Measurements from ENCODE around the gene NAALADL1.

DNA sequence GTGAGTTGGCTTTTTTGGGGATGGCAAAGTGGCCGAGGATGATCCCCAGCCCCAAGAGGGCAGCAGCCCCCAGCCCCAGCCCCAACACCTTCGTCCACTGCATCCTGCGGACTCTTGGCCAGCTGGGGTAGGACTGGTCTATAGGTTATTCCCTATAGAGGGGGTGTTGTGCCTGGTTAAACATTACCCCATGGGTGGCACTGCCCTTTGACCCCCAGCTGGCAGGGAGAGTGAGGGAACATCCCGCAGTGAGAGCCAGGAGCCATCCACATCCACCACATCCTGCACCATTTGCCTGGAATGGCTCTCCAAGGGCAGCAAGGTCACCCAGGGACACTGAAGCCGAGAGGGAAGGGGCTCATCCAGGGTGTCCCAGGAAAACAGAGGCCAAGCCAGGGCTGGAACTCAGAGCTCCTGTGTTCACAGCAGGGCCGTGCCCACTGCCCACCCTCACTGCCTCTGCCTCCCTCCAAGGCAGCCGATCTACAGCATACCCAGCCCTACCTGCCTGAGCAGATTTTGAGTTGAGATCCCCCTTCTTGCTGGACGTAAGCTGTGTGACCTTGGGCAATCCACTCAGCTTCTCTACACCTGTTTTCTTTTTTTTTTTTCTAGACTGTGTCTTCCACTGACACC, at the start of gene NAALADL1:
- TF ChIP-seq RARB (CRISPR knock-in tag; IDR thresholded peaks at IDR 0.05) (no peak), OSR1 (CRISPR knock-in tag; IDR thresholded peaks at IDR 0.05) (no peak), ZNF70 (CRISPR knock-in tag; IDR thresholded peaks at IDR 0.05) (no peak), BACH2 (CRISPR knock-in tag; IDR thresholded peaks at IDR 0.05; ENCODE audit: borderline replicate concordance) (no peak), ZFP3 (CRISPR knock-in tag; IDR thresholded peaks at IDR 0.05) (no peak), ESRRG (CRISPR knock-in tag; IDR thresholded peaks at IDR 0.05) (no peak), ZNF565 (CRISPR knock-in tag; conservative IDR thresholded peaks at IDR 0.05; ENCODE audit: low read depth) (no peak), POU6F1 (CRISPR knock-in tag; IDR thresholded peaks at IDR 0.05; ENCODE audit: borderline replicate concordance, low read depth) (no peak), ZFP30 (CRISPR knock-in tag; IDR thresholded peaks at IDR 0.05) (no peak), PATZ1 (CRISPR knock-in tag; IDR thresholded peaks at IDR 0.05; ENCODE audit: borderline replicate concordance) (no peak)
- TF ChIP-seq, protein P1, sequence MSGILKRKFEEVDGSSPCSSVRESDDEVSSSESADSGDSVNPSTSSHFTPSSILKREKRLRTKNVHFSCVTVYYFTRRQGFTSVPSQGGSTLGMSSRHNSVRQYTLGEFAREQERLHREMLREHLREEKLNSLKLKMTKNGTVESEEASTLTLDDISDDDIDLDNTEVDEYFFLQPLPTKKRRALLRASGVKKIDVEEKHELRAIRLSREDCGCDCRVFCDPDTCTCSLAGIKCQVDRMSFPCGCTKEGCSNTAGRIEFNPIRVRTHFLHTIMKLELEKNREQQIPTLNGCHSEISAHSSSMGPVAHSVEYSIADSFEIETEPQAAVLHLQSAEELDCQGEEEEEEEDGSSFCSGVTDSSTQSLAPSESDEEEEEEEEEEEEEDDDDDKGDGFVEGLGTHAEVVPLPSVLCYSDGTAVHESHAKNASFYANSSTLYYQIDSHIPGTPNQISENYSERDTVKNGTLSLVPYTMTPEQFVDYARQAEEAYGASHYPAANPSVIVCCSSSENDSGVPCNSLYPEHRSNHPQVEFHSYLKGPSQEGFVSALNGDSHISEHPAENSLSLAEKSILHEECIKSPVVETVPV (CRISPR knock-in tag; IDR thresholded peaks at IDR 0.05), result no peak
- TF ChIP-seq, protein P2, sequence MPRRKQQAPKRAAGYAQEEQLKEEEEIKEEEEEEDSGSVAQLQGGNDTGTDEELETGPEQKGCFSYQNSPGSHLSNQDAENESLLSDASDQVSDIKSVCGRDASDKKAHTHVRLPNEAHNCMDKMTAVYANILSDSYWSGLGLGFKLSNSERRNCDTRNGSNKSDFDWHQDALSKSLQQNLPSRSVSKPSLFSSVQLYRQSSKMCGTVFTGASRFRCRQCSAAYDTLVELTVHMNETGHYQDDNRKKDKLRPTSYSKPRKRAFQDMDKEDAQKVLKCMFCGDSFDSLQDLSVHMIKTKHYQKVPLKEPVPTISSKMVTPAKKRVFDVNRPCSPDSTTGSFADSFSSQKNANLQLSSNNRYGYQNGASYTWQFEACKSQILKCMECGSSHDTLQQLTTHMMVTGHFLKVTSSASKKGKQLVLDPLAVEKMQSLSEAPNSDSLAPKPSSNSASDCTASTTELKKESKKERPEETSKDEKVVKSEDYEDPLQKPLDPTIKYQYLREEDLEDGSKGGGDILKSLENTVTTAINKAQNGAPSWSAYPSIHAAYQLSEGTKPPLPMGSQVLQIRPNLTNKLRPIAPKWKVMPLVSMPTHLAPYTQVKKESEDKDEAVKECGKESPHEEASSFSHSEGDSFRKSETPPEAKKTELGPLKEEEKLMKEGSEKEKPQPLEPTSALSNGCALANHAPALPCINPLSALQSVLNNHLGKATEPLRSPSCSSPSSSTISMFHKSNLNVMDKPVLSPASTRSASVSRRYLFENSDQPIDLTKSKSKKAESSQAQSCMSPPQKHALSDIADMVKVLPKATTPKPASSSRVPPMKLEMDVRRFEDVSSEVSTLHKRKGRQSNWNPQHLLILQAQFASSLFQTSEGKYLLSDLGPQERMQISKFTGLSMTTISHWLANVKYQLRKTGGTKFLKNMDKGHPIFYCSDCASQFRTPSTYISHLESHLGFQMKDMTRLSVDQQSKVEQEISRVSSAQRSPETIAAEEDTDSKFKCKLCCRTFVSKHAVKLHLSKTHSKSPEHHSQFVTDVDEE (CRISPR knock-in tag; IDR thresholded peaks at IDR 0.05), result no peak
